HEK293 (cell line): ENCODE results near the gene CADM4.
A peak's percentile ranks its signal among the peaks of the same experiment; 100 is the strongest.

Experiments
- CTCF ChIA-PET: fragments of 350-600 bp; formaldehyde crosslinking; extraction: SDS; loops from one replicate; lab custom pipeline; 2021; ENCODE audit warnings: antibody characterized with exemption; lab: Yijun Ruan, JAX
- POLR2A ChIA-PET: fragments of 300-600 bp; formaldehyde crosslinking; extraction: SDS; loops from one replicate; lab custom pipeline; 2020; ENCODE audit warnings: antibody characterized with exemption, inconsistent platforms; lab: Yijun Ruan, JAX
- H3K27ac ChIP-seq: fragments of 200-500 bp; sonication (Bioruptor generic); 2 replicates; pipeline ENCODE4 v1.5.1; 2014; ENCODE audit warnings: low read depth, low read length, control low read depth, inconsistent platforms; ENCODE audit errors: extremely low read depth
- H3K36me3 ChIP-seq, 2 experiments: fragments of 200-500 bp in 1 of 2; sonication (Bioruptor generic) in 1 of 2; 1 replicate in 1 of 2; 2 replicates in 1 of 2; pipeline ENCODE4 v1.5.1; 2014 to 2017; ENCODE audit warnings: inconsistent platforms in 2 of 2, low read length in 2 of 2; ENCODE audit not compliant: control insufficient read depth in 2 of 2, insufficient read depth in 1 of 2
- H3K4me1 ChIP-seq: fragments of 200-500 bp; sonication (Bioruptor generic); 2 replicates; pipeline ENCODE4 v1.5.1; 2014; ENCODE audit warnings: mild to moderate bottlenecking, low read length, inconsistent platforms; ENCODE audit not compliant: control insufficient read depth, insufficient read depth
- H3K4me3 ChIP-seq: 2 replicates; pipeline ENCODE4 v1.5.1; 2011; ENCODE audit warnings: low read depth, mild to moderate bottlenecking, control low read depth, low read length, moderate library complexity
- H3K9me3 ChIP-seq: fragments of 200-500 bp; sonication (Bioruptor generic); 2 replicates; pipeline ENCODE4 v1.5.1; 2014; ENCODE audit warnings: low read depth, low read length, inconsistent platforms; ENCODE audit not compliant: control insufficient read depth, insufficient read depth
- FEZF1 ChIP-seq: fragments of 450-650 bp; formaldehyde crosslinking; IDR thresholded peaks from 2 replicates; pipeline ENCODE4 v1.5.1; 2016; ENCODE audit warnings: missing biosample characterization, missing genetic modification characterization
- GLIS1 ChIP-seq: fragments of 450-650 bp; formaldehyde crosslinking; IDR thresholded peaks from 2 replicates; pipeline ENCODE4 v1.5.1; 2016; ENCODE audit warnings: missing biosample characterization, missing genetic modification characterization
- HOXC10 ChIP-seq: sonication (generic); formaldehyde crosslinking; IDR thresholded peaks from 2 replicates; pipeline ENCODE4 v1.8.1; 2023; ENCODE audit warnings: mild to moderate bottlenecking, missing genetic modification reagents
- RBAK ChIP-seq: fragments of 450-650 bp; formaldehyde crosslinking; IDR thresholded peaks from 2 replicates; pipeline ENCODE4 v1.5.1; 2016; ENCODE audit warnings: missing biosample characterization, missing genetic modification characterization
- SP7 ChIP-seq: fragments of 450-650 bp; formaldehyde crosslinking; IDR thresholded peaks from 2 replicates; pipeline ENCODE4 v1.5.1; 2016; ENCODE audit warnings: missing biosample characterization, missing genetic modification characterization
- ZBTB20 ChIP-seq: fragments of 450-650 bp; formaldehyde crosslinking; IDR thresholded peaks from 2 replicates; pipeline ENCODE4 v1.5.1; 2016; ENCODE audit warnings: missing biosample characterization, missing genetic modification characterization
- ZEB2 ChIP-seq: fragments of 450-650 bp; formaldehyde crosslinking; IDR thresholded peaks from 2 replicates; pipeline ENCODE4 v1.5.1; 2016; ENCODE audit warnings: missing biosample characterization, missing genetic modification characterization
- ZFP69B ChIP-seq: fragments of 450-650 bp; formaldehyde crosslinking; IDR thresholded peaks from 2 replicates; pipeline ENCODE4 v1.5.1; 2016; ENCODE audit warnings: missing biosample characterization, missing genetic modification characterization
- ZNF169 ChIP-seq: fragments of 450-650 bp; formaldehyde crosslinking; IDR thresholded peaks from 2 replicates; pipeline ENCODE4 v1.5.1; 2016; ENCODE audit warnings: missing biosample characterization, missing genetic modification characterization
- ZNF174 ChIP-seq: fragments of 450-650 bp; formaldehyde crosslinking; IDR thresholded peaks from 2 replicates; pipeline ENCODE4 v1.5.0; 2017; ENCODE audit warnings: missing biosample characterization, mild to moderate bottlenecking, missing genetic modification characterization
- ZNF175 ChIP-seq: fragments of 450-650 bp; formaldehyde crosslinking; IDR thresholded peaks from 2 replicates; pipeline ENCODE4 v1.5.1; 2016; ENCODE audit warnings: missing biosample characterization, missing genetic modification characterization
- ZNF2 ChIP-seq: fragments of 450-650 bp; formaldehyde crosslinking; IDR thresholded peaks from 2 replicates; pipeline ENCODE4 v1.5.1; 2016; ENCODE audit warnings: missing biosample characterization, missing genetic modification characterization
- ZNF266 ChIP-seq: fragments of 450-650 bp; formaldehyde crosslinking; IDR thresholded peaks from 2 replicates; pipeline ENCODE4 v1.5.1; 2016; ENCODE audit warnings: missing biosample characterization, missing genetic modification characterization, low read depth
- ZNF280D ChIP-seq: fragments of 450-650 bp; formaldehyde crosslinking; IDR thresholded peaks from 2 replicates; pipeline ENCODE4 v1.5.1; 2016; ENCODE audit warnings: missing biosample characterization, missing genetic modification characterization
- ZNF354C ChIP-seq: fragments of 450-650 bp; formaldehyde crosslinking; IDR thresholded peaks from 2 replicates; pipeline ENCODE4 v1.5.1; 2016; ENCODE audit warnings: missing biosample characterization, missing genetic modification characterization, low read depth, borderline replicate concordance
- ZNF514 ChIP-seq: fragments of 450-650 bp; formaldehyde crosslinking; IDR thresholded peaks from 2 replicates; pipeline ENCODE4 v1.5.1; 2016; ENCODE audit warnings: missing biosample characterization, missing genetic modification characterization
- ZNF544 ChIP-seq: fragments of 450-650 bp; formaldehyde crosslinking; IDR thresholded peaks from 2 replicates; pipeline ENCODE4 v1.5.0; 2017; ENCODE audit warnings: missing biosample characterization, missing genetic modification characterization
- ZNF548 ChIP-seq: fragments of 450-650 bp; formaldehyde crosslinking; IDR thresholded peaks from 2 replicates; pipeline ENCODE4 v1.5.1; 2016; ENCODE audit warnings: missing biosample characterization, missing genetic modification characterization
- ZNF654 ChIP-seq: fragments of 450-650 bp; formaldehyde crosslinking; IDR thresholded peaks from 2 replicates; pipeline ENCODE4 v1.5.1; 2016; ENCODE audit warnings: low read depth, missing biosample characterization, missing genetic modification characterization
- ZNF692 ChIP-seq: fragments of 450-650 bp; formaldehyde crosslinking; IDR thresholded peaks from 2 replicates; pipeline ENCODE4 v1.5.1; 2016; ENCODE audit warnings: missing biosample characterization, missing genetic modification characterization
- ZNF777 ChIP-seq: fragments of 450-650 bp; formaldehyde crosslinking; IDR thresholded peaks from 2 replicates; pipeline ENCODE4 v1.5.1; 2017; ENCODE audit warnings: missing biosample characterization, missing genetic modification characterization, borderline replicate concordance
- ZNF837 ChIP-seq: fragments of 450-650 bp; formaldehyde crosslinking; IDR thresholded peaks from 2 replicates; pipeline ENCODE4 v1.5.1; 2016; ENCODE audit warnings: missing biosample characterization, missing genetic modification characterization
- ZSCAN30 ChIP-seq: fragments of 450-650 bp; IDR thresholded peaks from 2 replicates; pipeline ENCODE4 v1.5.1; 2018; ENCODE audit warnings: missing biosample characterization, mild to moderate bottlenecking, missing genetic modification characterization, moderate library complexity
- ZXDB ChIP-seq: fragments of 450-650 bp; formaldehyde crosslinking; IDR thresholded peaks from 2 replicates; pipeline ENCODE4 v1.5.1; 2016; ENCODE audit warnings: missing biosample characterization, missing genetic modification characterization
- TF ChIP-seq, protein P1 (sequence below): fragments of 450-650 bp; formaldehyde crosslinking; optimal IDR thresholded peaks from 2 replicates; pipeline ENCODE3; 2016; ENCODE audit warnings: missing biosample characterization, mild to moderate bottlenecking, missing genetic modification characterization
- TF ChIP-seq, protein P2 (sequence below): fragments of 450-650 bp; formaldehyde crosslinking; IDR thresholded peaks from 2 replicates; pipeline ENCODE4 v1.5.1; 2016; ENCODE audit warnings: missing biosample characterization, missing genetic modification characterization

CADM4 gene

GRCh38 chr19:43594710-43595604, 44.7 kb downstream of the CADM4 start (continued):
- TF ChIP-seq, protein P1, sequence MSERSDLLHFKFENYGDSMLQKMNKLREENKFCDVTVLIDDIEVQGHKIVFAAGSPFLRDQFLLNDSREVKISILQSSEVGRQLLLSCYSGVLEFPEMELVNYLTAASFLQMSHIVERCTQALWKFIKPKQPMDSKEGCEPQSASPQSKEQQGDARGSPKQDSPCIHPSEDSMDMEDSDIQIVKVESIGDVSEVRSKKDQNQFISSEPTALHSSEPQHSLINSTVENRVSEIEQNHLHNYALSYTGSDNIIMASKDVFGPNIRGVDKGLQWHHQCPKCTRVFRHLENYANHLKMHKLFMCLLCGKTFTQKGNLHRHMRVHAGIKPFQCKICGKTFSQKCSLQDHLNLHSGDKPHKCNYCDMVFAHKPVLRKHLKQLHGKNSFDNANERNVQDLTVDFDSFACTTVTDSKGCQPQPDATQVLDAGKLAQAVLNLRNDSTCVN (tag by site-specific recombination), result peak; percentile 17
- TF ChIP-seq ZBTB20 (tag by site-specific recombination) (peak; percentile 73), ZSCAN30 (tag by site-specific recombination) (0 out of 2 replicates have a peak, but pooled peaks have one; percentile 35), ZNF548 (tag by site-specific recombination) (no peak), ZNF777 (tag by site-specific recombination) (0 out of 2 replicates have a peak, but pooled peaks have one; percentile 23), ZNF654 (peak; percentile 57), ZNF175 (tag by site-specific recombination) (no peak), ZNF169 (0 out of 2 replicates have a peak, but pooled peaks have one; percentile 61), SP7 (tag by site-specific recombination) (0 out of 2 replicates have a peak, but pooled peaks have one; percentile 13), HOXC10 (CRISPR knock-in tag) (no peak)
- TF ChIP-seq, all 188 proteins: peak for 14

DNA sequence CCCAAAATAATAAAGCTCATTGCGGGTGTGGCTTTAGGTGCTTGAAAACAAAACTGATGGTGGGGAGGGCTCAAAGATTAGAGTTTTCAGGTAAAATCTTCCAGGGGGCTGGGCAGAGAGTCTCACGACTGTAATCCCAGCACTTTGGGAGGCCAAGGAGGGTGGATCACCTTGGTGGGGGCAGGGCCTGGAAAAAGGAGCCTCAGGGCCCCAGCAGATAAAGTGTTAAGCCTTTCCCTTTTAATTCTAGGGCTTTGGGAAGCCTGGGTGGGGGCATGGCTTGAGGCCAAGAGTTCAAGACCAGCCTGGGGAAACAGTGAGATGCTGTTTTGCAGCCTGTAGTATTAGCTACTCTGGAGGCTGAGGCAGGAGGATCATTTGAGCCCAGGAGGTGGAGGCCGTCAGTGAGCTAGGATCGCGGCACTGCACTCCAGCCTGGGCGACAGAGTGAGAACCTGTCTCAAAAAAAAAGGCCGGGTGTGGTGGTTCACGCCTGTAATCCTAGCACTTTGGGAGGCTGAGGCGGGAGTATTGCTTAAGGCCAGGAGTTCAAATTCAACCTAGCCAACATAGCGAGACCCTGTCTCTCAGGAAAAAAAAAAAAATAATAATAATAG, 45.5 kb downstream of the CADM4 start:
- Histone ChIP-seq H3K27ac (peak overlapping the region; percentile 34; the same call in 1 of the 2 replicates), H3K9me3 (no peaks in the 10 kb centered on the region), H3K4me3 (no peak overlapping the region), H3K4me1 (peaks cover 24% of the 10 kb centered on the region), H3K36me3 (peaks cover 52 to 67% of the 10 kb centered on the region in 2 experiments)
- ChIA-PET POLR2A (interaction anchor here (0.6 to 4.1 kb wide), 14 partner anchors 9 to 161 kb away, joined by 3 to 49 read pairs (median 4); partner anchors contain the start of genes PINLYP, SMG9, XRCC1 and ZNF428), CTCF (interaction anchor here (0.5 to 6.1 kb wide), 61 partner anchors 7 to 1927 kb away, joined by 3 to 91 read pairs (median 5); partner anchors contain the start of genes ETHE1, PLAUR, XRCC1 and ZNF224)
- TF ChIP-seq, protein P2, sequence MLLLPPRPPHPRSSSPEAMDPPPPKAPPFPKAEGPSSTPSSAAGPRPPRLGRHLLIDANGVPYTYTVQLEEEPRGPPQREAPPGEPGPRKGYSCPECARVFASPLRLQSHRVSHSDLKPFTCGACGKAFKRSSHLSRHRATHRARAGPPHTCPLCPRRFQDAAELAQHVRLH (tag by site-specific recombination), result 0 out of 2 replicates have a peak, but pooled peaks have one; percentile 21
- peak; percentile 91 for TF ChIP-seq ZNF692
- TF ChIP-seq GLIS1 (tag by site-specific recombination), result no peak
- 0 out of 2 replicates have a peak, but pooled peaks have one; percentile 62 for TF ChIP-seq ZFP69B (tag by site-specific recombination)
- no peak for TF ChIP-seq ZNF2 (tag by site-specific recombination)
- TF ChIP-seq ZNF354C (tag by site-specific recombination), result no peak
- TF ChIP-seq ZXDB (tag by site-specific recombination), result no peak

GRCh38 chr19:43592800-43593350, 46.8 kb downstream of the CADM4 start:
- Histone ChIP-seq H3K4me3 (no peak overlapping the region), H3K4me1 (peaks cover 23% of the 10 kb centered on the region), H3K27ac (no peak overlapping the region), H3K36me3 (peaks cover 55 to 58% of the 10 kb centered on the region in 2 experiments), H3K9me3 (no peaks in the 10 kb centered on the region)
- POLR2A ChIA-PET, result interaction anchor here (1.2 to 1.4 kb wide), 2 partner anchors 27 to 75 kb away, joined by 3 to 4 read pairs; partner anchors contain the start of gene ZNF428
- CTCF ChIA-PET, result interaction anchor here (2.4 to 6.1 kb wide), 5 partner anchors 9 to 146 kb away, joined by 9 to 91 read pairs (median 39); no protein-coding TSS in a partner anchor
- TF ChIP-seq ZNF544 (tag by site-specific recombination) (no peak), ZNF266 (no peak), FEZF1 (tag by site-specific recombination) (no peak), ZEB2 (no peak), RBAK (tag by site-specific recombination) (no peak), ZNF280D (tag by site-specific recombination) (no peak), ZNF174 (tag by site-specific recombination) (no peak), ZNF514 (tag by site-specific recombination) (no peak), ZNF837 (tag by site-specific recombination) (no peak)
